ENCODE results near the gene ATXN8OS. TPM values are rescaled to one million over a fixed set of nuclear protein-coding genes. Genes with fewer than 3 reads are reported as not detected.

Gene ATXN8OS
- total RNA-seq, 5 donors from 2014 or later (not counting 1 experiment from before 2014, with no cell fraction given): not detected

Other genes starting within 250 kb of the ATXN8OS start
- gene KLHL1, start 626 bp downstream of the ATXN8OS start, total RNA-seq: not detected